HG02973 (cell line): ENCODE measurements around the gene PTPRU.

Experiments
- ATAC-seq: cut with Tn5 transposase; IDR thresholded peaks from one replicate; pipeline ENCODE4 v1.9.1; 2021; ENCODE audit warnings: moderate library complexity; ENCODE audit not compliant: unreplicated experiment

The PTPRU gene

GRCh38 chr1:29357452-29357851, 121.1 kb downstream of the PTPRU start:
- ATAC-seq = no peak

GRCh38 chr1:29358183-29358582, 121.9 kb downstream of the PTPRU start:
- no peak for ATAC-seq

- ATAC-seq = no peak
Observed at GRCh38 chr1:29360768-29361167, 124.4 kb downstream of the PTPRU start.

DNA sequence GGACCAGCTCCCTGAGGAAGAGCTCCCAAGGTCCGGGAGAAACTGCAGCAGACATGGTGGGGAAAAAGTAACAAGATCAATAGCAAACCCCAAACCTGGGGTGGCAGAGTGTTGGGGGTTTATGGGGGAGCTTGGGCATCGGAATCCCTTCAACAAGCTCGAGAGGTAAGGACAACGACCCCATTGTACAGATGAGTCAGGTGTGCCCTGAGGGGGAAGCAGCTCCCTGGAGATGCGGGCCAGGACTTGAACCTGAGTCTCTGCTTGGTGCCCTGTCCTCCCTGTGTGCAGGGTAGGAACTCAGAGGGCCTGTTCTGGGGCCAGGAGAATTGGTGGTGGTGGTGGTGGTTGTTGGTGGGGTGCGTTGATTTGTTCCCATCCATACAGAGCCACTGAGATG, 125.4 kb downstream of the PTPRU start:
- no peak for ATAC-seq

GRCh38 chr1:29362116-29362515, 125.8 kb downstream of the PTPRU start:
- ATAC-seq = no peak

GRCh38 chr1:29362764-29363163, 126.4 kb downstream of the PTPRU start:
- no peak for ATAC-seq

- ATAC-seq = no peak
Observed at GRCh38 chr1:29363536-29363935, 127.2 kb downstream of the PTPRU start.

GRCh38 chr1:29364101-29364678, 127.9 kb downstream of the PTPRU start:
- ATAC-seq = no peak

DNA sequence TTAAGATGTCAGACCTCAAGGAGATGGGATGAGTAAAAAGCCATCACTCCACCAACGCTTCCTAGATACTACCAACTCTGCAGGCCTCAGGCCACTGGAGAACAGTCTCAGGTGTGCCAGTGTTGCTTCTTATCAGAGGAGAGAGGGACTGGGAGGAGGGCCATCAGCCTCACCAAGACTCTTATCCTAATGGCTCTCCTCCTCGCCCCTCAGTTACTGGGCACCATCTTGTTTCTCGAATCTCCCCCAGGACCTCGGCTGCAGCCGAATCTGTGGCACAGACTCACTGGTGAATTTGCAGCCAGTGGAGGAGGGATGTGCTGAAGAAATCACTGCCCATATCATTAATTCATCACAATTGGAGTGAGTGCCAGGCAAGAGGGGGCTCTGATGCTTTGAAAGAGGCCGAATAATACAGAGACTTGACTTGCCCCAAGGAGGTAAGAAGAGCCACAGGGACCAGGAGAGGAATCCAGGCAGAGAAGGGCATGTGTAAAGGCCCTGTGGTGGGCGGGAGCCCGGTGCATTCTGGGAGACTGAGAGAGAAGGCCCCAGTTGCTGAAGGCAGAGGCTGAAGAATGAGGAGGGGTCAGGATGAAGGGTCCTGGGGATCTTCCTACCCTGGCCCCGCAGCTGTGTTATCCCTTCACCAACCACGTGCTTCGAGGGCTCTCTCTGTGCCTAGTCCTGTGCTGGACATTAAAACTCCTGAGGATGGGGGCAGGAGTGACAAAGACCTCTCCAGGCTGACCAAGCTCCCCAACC, 129.8 kb downstream of the PTPRU start:
- no peak for ATAC-seq

GRCh38 chr1:29368936-29369932, 132.9 kb downstream of the PTPRU start:
- ATAC-seq = no peak

- ATAC-seq = no peak
Observed at GRCh38 chr1:29370067-29370466, 133.7 kb downstream of the PTPRU start.

GRCh38 chr1:29371332-29371731, 135.0 kb downstream of the PTPRU start:
- no peak for ATAC-seq

GRCh38 chr1:29372108-29372507, 135.8 kb downstream of the PTPRU start:
- no peak for ATAC-seq
